ENCODE results near the gene PTPRN2.
"Not testable (repeated sequence)": the region's sequence is repeated elsewhere in the genome, so short reads cannot be mapped to it uniquely, and the experiment has no call there.

- not testable (repeated sequence) for TF ChIP-seq CTCF (IDR thresholded peaks at IDR 0.05); ZFX (IDR thresholded peaks at IDR 0.05; ENCODE audit: borderline replicate concordance)
Observed at GRCh38 chr7:158507175-158507574, 80.4 kb downstream of the PTPRN2 start.
